GM13977 (cell line): Measurements from ENCODE around the gene UBXN7.
"Not testable (repeated sequence)": the region's sequence is repeated elsewhere in the genome, so short reads cannot be mapped to it uniquely, and the experiment has no call there.

Experiments
- DNase-seq: peaks from one replicate; pipeline ENCODE4 v3.0.0; 2012; ENCODE audit warnings: low spot score
- CTCF ChIP-seq: IDR thresholded peaks from 2 replicates; pipeline ENCODE4 v1.5.1; 2012; ENCODE audit warnings: mild to moderate bottlenecking, control low read depth; ENCODE audit not compliant: insufficient read depth; ENCODE audit errors: extremely low read depth, missing control alignments
- in situ Hi-C: fragments of 300-500 bp; cut with MboI; formaldehyde crosslinking; loops from one replicate; pipeline ENCODE4 v1.12.0; 2022; ENCODE audit warnings: low sequenced_read_pairs, low pct_unique_long_range_greater_than_20kb, mixed read lengths, inconsistent platforms; ENCODE audit not compliant: unreplicated experiment

Gene UBXN7

GRCh38 chr3:196355668-196356067 lies 76.6 kb downstream of the UBXN7 start:
- no peak for TF ChIP-seq CTCF
- no peak for DNase-seq
- in situ Hi-C loops, result no loop called here

DNA sequence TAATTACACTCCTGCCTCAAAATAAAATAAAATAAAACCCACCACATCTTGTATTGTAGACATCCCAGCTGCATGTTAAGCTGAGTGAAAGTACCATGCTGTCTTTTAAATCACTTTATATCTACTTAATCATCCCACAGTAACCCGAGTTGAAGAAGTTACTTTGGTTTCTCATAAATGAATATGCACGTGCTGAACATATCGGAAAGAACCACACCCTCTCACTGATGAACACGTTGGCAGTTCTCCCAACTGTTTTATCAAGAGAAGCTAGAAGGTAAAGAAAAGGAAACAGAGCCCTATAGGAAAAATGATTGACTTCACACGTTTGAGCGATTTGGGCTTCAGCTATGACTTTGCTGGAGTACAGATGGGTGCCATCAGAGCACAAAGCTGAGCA lies 78.1 kb downstream of the UBXN7 start:
- DNase-seq, result no peak
- TF ChIP-seq CTCF, result no peak
- in situ Hi-C loops, result no loop called here

DNA sequence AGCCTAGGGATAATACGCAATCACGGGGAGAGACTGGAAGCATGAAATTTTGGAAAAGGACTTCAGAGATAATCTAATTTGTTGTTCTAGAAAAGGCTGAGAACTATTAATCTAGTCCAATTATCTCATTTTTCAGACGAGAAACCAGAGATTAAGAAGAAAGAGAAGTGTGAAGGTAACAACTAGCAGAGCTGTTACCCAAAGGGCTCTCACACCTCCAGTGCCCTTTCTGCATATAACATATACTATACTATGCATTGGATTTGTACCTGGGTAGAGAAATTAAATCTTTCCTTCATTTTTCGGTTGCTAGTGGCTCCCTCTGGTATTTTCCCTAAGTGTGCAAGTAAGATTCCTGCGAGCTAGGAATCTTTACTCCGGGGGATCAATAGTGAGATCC lies 80.7 kb downstream of the UBXN7 start:
- in situ Hi-C loops, result no loop called here
- no peak for TF ChIP-seq CTCF
- no peak for DNase-seq

- in situ Hi-C loops, result no loop called here
- DNase-seq, result no peak
- TF ChIP-seq CTCF, result no peak
These were observed 82.2 kb downstream of the UBXN7 start for GRCh38 chr3:196350067-196350466.

DNA sequence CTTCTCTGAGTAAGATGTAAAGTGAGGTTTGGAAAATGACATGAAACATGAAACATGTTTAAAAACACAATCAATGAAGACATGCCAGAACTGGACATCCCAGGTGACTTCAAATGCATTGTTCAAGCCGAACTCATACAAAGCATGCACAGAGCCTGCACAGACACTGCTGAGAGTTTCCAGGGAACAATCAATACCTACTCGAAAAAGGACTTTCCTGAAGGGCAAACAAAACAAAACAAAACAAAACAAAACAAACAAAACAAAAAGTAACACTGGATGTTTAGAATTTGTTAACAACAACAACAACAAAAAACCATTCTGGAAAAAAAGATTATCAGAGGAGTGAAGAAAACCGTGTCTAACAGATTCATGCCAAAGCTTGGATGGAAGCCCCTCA lies 83.5 kb downstream of the UBXN7 start:
- in situ Hi-C loops, result no loop called here
- no peak for TF ChIP-seq CTCF

DNA sequence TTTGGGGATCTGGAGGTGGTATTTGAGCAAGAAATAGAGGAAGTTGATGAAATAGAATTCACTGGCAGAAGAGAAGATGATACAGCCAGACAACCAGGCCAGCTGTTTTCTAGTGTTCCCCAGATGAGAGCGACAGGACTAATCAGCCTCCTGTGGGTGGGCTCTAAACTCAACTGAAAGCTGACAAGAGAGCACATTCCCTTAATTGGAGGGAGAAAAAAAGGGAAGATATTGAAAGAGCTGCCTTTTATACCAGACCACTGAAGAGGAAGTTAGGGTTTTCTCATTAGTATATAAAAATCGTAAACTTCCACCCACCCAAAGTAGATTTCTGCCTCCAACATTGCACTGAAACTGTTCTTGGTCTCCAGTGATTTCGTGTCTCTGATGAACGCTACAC lies 87.6 kb downstream of the UBXN7 start:
- TF ChIP-seq CTCF, result no peak
- no peak for DNase-seq

More for the DNA sequence above, 83.5 kb downstream of the UBXN7 start:
- DNase-seq, result no peak

GRCh38 chr3:196343917-196344316 lies 88.3 kb downstream of the UBXN7 start:
- DNase-seq, in situ Hi-C loops: not testable (repeated sequence)

More for the DNA sequence above, 87.6 kb downstream of the UBXN7 start:
- in situ Hi-C loops, result no loop called here
